AG04450 (cell line): ENCODE data around the gene COPS9. TPM values are rescaled to one million over a fixed set of nuclear protein-coding genes. Genes with fewer than 3 reads are reported as not detected.

Experiments used
- CTCF ChIA-PET: fragments of 300-600, 350-600 bp; formaldehyde crosslinking; extraction: SDS; loops from one replicate; lab custom pipeline; 2022; ENCODE audit warnings: antibody characterized with exemption, inconsistent platforms; lab: Charles Lee
- POLR2A ChIA-PET: fragments of 350-600 bp; formaldehyde crosslinking; extraction: SDS; loops from one replicate; lab custom pipeline; 2021; ENCODE audit warnings: antibody characterized with exemption, inconsistent platforms; lab: Yijun Ruan, JAX
- DNase-seq: peaks from one replicate; pipeline ENCODE4 v3.0.0-alpha.2; 2011; ENCODE audit warnings: low read depth, low spot score
- H3K27ac ChIP-seq: one replicate; pipeline ENCODE4 v1.5.1; 2012; ENCODE audit warnings: low read depth, low read length, control low read depth
- H3K27me3 ChIP-seq: one replicate; pipeline ENCODE4 v1.6.0; 2012; ENCODE audit warnings: low read length; ENCODE audit not compliant: control insufficient read depth, insufficient read depth
- H3K4me3 ChIP-seq: 2 replicates; pipeline ENCODE4 v1.5.1; 2011; ENCODE audit warnings: mild to moderate bottlenecking, low read depth, low read length, control low read depth
- H3K9me3 ChIP-seq: 2 replicates; pipeline ENCODE4 v1.5.1; 2012; ENCODE audit warnings: low read length; ENCODE audit not compliant: control insufficient read depth, insufficient read depth
- polyA plus RNA-seq: library from polyadenylated mRNA; depleted of rRNA; stranded (reverse); fragments of >200 nt; gene quantifications from 2 replicates; pipeline ENCODE4 v1.2.3, GENCODE V29; 2011
- TF ChIP-seq, protein P1 (sequence below): IDR thresholded peaks from 2 replicates; pipeline ENCODE4 v1.5.1; 2011; ENCODE audit warnings: low read depth, low read length, control low read depth, inconsistent platforms

The COPS9 gene
- polyA plus RNA-seq, 1 experiment, result 360 TPM

DNA sequence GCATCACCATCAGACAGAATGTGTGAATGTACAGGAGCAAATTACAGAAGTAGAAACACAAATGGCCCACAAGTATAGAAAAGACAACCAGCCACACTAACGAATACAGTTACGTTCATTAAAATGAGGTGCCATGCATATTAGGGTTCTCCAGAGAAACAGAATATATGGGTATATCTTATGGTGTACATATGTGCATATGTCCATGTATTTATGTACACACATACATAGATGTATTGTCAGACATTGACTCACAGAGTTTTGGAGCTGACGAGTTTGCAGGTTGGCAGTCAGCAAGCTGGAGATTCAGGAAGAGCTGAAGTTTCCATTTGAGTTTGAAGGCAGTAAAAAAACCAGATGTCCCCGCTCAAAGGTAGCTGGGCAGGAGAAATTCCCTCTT, 33.0 kb downstream of the COPS9 start:
- no peak overlapping the region for H3K27ac ChIP-seq
- POLR2A ChIA-PET, result no interaction called here
- CTCF ChIA-PET, result no interaction called here
- DNase-seq, result no peak
- peaks cover 2% of the 10 kb centered on the region for H3K27me3 ChIP-seq
- H3K4me3 ChIP-seq, result no peak overlapping the region
- no peaks in the 10 kb centered on the region; the same call in 1 of the 2 replicates for H3K9me3 ChIP-seq
- TF ChIP-seq, protein P1, sequence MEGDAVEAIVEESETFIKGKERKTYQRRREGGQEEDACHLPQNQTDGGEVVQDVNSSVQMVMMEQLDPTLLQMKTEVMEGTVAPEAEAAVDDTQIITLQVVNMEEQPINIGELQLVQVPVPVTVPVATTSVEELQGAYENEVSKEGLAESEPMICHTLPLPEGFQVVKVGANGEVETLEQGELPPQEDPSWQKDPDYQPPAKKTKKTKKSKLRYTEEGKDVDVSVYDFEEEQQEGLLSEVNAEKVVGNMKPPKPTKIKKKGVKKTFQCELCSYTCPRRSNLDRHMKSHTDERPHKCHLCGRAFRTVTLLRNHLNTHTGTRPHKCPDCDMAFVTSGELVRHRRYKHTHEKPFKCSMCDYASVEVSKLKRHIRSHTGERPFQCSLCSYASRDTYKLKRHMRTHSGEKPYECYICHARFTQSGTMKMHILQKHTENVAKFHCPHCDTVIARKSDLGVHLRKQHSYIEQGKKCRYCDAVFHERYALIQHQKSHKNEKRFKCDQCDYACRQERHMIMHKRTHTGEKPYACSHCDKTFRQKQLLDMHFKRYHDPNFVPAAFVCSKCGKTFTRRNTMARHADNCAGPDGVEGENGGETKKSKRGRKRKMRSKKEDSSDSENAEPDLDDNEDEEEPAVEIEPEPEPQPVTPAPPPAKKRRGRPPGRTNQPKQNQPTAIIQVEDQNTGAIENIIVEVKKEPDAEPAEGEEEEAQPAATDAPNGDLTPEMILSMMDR, result no peak

DNA sequence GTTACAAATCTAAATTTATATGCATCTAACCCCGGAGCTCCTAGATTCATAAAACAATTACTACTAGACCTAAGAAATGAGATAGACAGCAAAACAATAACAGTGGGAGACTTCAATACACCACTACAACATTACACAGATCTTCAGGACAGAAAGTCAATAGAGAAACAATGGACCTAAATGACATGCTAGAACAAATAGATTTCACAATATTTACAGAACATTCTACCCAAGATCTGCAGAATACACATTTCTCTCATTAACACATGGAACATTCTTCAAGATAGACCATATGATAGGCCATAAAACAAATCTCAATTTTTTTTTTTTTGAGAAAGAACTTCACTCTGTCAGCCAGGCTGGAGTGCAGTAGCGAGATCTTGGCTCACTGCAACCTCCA, 37.8 kb downstream of the COPS9 start:
- POLR2A ChIA-PET, result no interaction called here
- DNase-seq, result no peak
- H3K27ac ChIP-seq, result no peak overlapping the region
- H3K9me3 ChIP-seq, result peaks cover 5% of the 10 kb centered on the region; the same call in 1 of the 2 replicates
- TF ChIP-seq, protein P1, result no peak
- CTCF ChIA-PET, result interaction anchor here (0.7 to 1.5 kb wide), 3 partner anchors 17 to 47 kb away, joined by 3 to 5 read pairs (median 3); no protein-coding TSS in a partner anchor
- peaks cover 33% of the 10 kb centered on the region for H3K27me3 ChIP-seq
- H3K4me3 ChIP-seq, result no peak overlapping the region

DNA sequence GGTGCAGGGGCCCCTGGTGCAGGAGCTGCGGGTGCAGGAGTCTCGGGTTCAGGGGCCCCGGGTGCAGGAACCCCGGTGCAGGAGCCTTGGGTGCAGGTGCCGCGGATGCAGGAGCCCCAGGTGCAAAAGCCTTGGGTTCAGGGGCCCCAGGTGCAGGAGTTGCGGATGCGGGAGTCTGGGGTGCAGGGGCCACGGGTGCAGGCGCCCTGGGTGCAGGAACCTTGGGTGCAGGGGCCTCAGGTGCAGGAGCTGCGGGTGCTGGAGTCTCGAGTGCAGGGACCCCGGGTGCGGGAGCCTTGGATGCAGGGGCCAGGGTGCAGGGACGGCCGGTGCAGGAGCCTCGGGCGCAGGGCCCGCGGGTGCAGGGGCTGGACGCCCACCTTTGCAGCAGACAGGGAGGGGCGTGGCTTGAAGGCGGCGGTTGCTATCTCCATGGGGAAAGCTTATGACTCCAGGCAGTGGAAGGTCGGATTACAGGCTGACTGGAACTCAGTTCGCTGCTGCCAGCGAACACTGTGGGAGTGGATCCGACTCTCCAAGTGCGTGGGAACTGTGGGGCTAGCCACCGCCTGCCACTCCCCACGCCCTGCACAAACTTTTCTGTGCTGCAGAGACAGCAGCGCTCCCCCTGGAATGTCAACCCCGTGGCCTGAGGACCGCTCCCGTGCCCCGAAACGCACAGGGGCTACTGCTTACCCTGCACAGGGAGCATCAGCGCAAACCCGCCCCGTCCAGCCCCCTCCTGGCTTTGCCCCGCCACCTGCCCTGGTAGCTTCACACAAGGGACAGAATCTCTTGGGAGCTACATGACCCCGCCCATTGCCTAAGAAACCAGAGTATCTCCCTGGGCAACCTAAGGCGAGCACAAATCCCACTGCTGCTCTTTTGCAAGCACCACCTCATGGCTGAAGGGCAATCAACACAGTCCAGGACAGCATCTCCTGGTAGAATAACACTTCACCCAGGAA, 40.3 kb downstream of the COPS9 start:
- TF ChIP-seq, protein P1, result no peak
- CTCF ChIA-PET, result interaction anchor here (0.6 to 1.2 kb wide), 2 partner anchors 26 to 35 kb away, joined by 3 to 4 read pairs; no protein-coding TSS in a partner anchor
- Histone ChIP-seq H3K4me3 (no peak overlapping the region), H3K27me3 (peaks cover 35% of the 10 kb centered on the region), H3K27ac (no peak overlapping the region), H3K9me3 (peaks cover 5% of the 10 kb centered on the region; the same call in 1 of the 2 replicates)
- POLR2A ChIA-PET, result no interaction called here
- DNase-seq, result no peak

DNA sequence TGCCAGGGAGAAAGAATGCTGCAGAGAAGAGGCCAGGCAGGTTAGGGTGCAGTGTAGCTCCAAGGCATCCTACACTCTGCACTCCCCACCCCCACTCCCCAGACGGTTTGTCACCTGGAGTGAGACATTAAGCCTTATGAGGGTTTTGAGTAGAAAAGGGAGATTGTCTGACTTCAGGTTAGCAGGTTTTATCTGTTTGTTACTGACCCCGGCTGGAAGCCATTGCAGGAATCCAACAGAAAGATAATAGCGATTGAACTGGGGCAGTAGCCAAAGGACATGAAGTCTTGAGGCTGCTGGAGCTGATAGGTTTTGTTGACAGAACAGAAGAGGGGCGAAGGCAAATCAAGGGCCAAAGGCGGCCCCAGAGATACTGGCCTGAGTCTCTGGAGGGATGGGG, 46.8 kb downstream of the COPS9 start:
- TF ChIP-seq, protein P1, result no peak
- H3K27ac ChIP-seq, result peak overlapping the region; percentile 4
- CTCF ChIA-PET, result no interaction called here
- no peak for DNase-seq
- POLR2A ChIA-PET, result no interaction called here
- H3K4me3 ChIP-seq, result no peak overlapping the region
- H3K9me3 ChIP-seq, result no peaks in the 10 kb centered on the region
- peaks cover 12% of the 10 kb centered on the region for H3K27me3 ChIP-seq

DNA sequence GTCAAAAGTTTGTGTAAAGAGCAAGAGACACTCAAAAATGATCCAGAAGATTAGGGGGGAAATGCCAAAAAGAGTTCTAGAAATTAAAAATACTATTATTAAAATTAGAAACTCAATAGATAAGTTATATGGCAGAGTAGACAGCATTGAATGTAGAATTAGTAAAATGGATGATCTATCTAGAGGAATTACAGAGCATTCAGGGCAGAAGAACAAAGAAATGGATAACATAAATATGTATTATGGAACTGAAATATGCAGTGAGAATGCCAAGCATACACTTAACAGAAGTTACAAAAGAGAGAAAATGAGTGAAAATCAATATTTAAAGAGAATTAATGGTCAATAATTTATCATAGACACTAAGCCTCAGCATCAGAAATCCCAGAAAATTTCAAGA, 49.5 kb downstream of the COPS9 start:
- TF ChIP-seq, protein P1, result no peak
- H3K4me3 ChIP-seq, result no peak overlapping the region
- H3K9me3 ChIP-seq, result no peaks in the 10 kb centered on the region
- no peak overlapping the region for H3K27ac ChIP-seq
- CTCF ChIA-PET, result no interaction called here
- POLR2A ChIA-PET, result no interaction called here
- peaks cover 3% of the 10 kb centered on the region for H3K27me3 ChIP-seq
- DNase-seq, result no peak
